Putamen (tissue), 1 donor: ENCODE measurements around the gene NUTM2D.
"Not testable (repeated sequence)": the region's sequence is repeated elsewhere in the genome, so short reads cannot be mapped to it uniquely, and the experiment has no call there.

Source experiments
- DNase-seq: peaks from one replicate; pipeline ENCODE4 v3.0.0-alpha.2; 2016; ENCODE audit warnings: low spot score

NUTM2D gene

GRCh38 chr10:87357444-87357843, at the start of gene NUTM2D:
TSS of gene NUTM2D (plus strand) at chr10:87357744. CDS start at chr10:87358266, 522 bp downstream.
- not testable (repeated sequence) for DNase-seq

GRCh38 chr10:87308702-87309101, 48.8 kb upstream of the NUTM2D start:
- not testable (repeated sequence) for DNase-seq

- not testable (repeated sequence) for DNase-seq
Observed at GRCh38 chr10:87309657-87310056, 47.9 kb upstream of the NUTM2D start.

GRCh38 chr10:87311521-87311920, 46.0 kb upstream of the NUTM2D start:
- not testable (repeated sequence) for DNase-seq

GRCh38 chr10:87313649-87314359, 43.7 kb upstream of the NUTM2D start:
- DNase-seq = not testable (repeated sequence)

- DNase-seq = not testable (repeated sequence)
Observed at GRCh38 chr10:87314360-87314973, 43.1 kb upstream of the NUTM2D start.

- not testable (repeated sequence) for DNase-seq
Observed at GRCh38 chr10:87321505-87321904, 36.0 kb upstream of the NUTM2D start.

GRCh38 chr10:87324559-87324958, 33.0 kb upstream of the NUTM2D start:
- not testable (repeated sequence) for DNase-seq

- DNase-seq = not testable (repeated sequence)
Observed at GRCh38 chr10:87327958-87328357, 29.6 kb upstream of the NUTM2D start.

- DNase-seq = not testable (repeated sequence)
Observed at GRCh38 chr10:87329131-87329530, 28.4 kb upstream of the NUTM2D start.

- not testable (repeated sequence) for DNase-seq
Observed at GRCh38 chr10:87332687-87333086, 24.9 kb upstream of the NUTM2D start.

GRCh38 chr10:87340411-87340810, 17.1 kb upstream of the NUTM2D start:
- not testable (repeated sequence) for DNase-seq

- DNase-seq = not testable (repeated sequence)
Observed at GRCh38 chr10:87341546-87342142, 15.9 kb upstream of the NUTM2D start.

GRCh38 chr10:87342249-87342710, 15.3 kb upstream of the NUTM2D start:
- DNase-seq = peak; percentile 89

- peak; percentile 81 for DNase-seq
Observed at GRCh38 chr10:87342711-87343258, 14.8 kb upstream of the NUTM2D start.

- DNase-seq = not testable (repeated sequence)
Observed at GRCh38 chr10:87345743-87346142, 11.8 kb upstream of the NUTM2D start.

- not testable (repeated sequence) for DNase-seq
Observed at GRCh38 chr10:87350161-87350560, 7.4 kb upstream of the NUTM2D start.

- not testable (repeated sequence) for DNase-seq
Observed at GRCh38 chr10:87352825-87353224, 4.7 kb upstream of the NUTM2D start.

- not testable (repeated sequence) for DNase-seq
Observed at GRCh38 chr10:87355110-87355509, 2.4 kb upstream of the NUTM2D start.

GRCh38 chr10:87358159-87358558, 615 bp downstream of the NUTM2D start:
- DNase-seq = not testable (repeated sequence)

- not testable (repeated sequence) for DNase-seq
Observed at GRCh38 chr10:87369514-87370112, 12.1 kb downstream of the NUTM2D start.

- DNase-seq = not testable (repeated sequence)
Observed at GRCh38 chr10:87374091-87374490, 16.5 kb downstream of the NUTM2D start.
